ENCODE data around the gene TEX22.

TEX22 gene

GRCh38 chr14:105384605-105385321 lies 13.6 kb upstream of the TEX22 start:
- no peak for DNase-seq (ENCODE audit: low read depth, low spot score)

GRCh38 chr14:105385322-105385637 lies 13.1 kb upstream of the TEX22 start:
- DNase-seq (ENCODE audit: low read depth, low spot score): no peak

DNA sequence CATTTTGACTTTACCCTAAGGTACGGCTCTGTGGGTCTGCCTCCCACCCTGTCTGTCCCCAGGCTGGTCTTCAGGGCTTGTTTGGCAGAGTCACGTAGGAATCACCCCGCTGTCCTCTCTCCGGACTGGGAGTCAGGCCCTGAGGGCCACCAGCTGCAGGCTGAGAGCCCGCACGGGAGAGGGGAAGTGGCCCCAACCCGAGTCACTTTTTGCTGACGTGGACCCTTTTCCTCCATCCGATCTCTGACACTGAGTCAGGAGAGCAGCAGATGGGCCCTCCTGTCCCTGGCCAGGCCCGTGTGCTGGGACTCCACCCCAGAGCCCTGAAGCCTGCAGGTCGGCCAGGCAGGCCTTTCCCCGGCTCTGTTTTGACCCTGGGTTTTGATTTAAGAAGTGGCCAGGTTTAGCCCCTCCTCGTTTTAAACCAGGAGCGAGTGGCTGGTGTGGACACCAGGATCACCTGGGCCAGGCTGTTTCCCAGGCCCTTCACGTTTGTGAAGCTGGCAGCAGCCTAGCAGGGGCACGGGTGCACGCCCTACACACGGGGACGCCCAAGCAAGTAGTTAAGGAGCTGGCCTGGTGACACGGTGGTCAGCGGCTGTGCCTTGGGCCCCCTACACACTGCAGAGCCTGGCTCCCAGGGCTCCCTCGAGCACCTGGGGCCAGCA lies 12.5 kb upstream of the TEX22 start:
- DNase-seq (ENCODE audit: low read depth, low spot score): no peak

DNA sequence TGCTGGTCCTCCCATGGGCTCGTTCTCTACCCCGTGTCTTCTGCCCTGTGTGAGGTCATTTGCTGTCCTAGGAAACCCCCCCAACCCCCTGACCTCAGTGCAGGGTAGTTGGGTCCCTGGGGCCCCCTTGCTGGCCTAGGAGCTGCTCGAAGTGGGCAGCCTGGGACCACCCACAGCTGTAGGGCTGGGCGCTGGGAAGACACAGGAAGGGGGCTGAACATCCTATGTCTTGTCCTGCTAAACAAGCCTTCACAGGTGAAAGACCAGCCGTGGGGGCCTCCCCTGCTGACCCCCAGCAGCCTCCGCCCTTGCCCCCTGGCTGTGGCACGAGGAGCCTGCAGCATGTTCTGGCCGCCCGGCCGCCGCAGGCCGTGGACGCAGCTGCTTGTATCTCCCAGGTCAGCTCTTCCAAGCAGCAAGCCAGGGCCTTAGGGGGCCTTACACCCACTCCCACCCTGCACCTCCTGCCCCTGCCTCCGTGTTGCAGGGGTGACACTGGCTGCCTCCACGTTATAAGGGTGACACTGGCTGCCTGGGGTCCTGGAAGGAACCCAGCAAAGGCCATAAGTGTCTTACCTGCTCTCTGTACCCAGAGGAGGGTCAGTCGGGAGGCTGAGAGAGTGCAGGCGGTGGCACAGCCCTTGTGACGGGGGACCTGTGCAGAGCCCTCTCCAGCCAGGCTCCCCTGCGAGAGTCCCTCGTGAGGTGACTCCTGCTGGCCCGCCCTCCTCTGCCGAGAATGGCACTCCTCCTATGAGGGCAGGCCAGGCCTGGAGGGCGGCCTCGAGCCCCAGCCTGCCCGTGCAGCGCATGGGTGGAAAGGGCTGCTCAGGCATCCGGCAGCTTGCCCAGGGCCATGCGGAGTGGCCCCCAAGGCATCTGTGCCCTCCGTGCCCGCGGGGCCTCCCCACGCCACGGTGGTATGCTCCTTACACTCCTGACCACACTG lies 11.5 kb upstream of the TEX22 start:
- DNase-seq (ENCODE audit: low read depth, low spot score): no peak

GRCh38 chr14:105387530-105387922 lies 10.8 kb upstream of the TEX22 start:
- no peak for DNase-seq (ENCODE audit: low read depth, low spot score)

GRCh38 chr14:105388110-105388951 lies 10.0 kb upstream of the TEX22 start:
- DNase-seq (ENCODE audit: low read depth, low spot score): no peak

DNA sequence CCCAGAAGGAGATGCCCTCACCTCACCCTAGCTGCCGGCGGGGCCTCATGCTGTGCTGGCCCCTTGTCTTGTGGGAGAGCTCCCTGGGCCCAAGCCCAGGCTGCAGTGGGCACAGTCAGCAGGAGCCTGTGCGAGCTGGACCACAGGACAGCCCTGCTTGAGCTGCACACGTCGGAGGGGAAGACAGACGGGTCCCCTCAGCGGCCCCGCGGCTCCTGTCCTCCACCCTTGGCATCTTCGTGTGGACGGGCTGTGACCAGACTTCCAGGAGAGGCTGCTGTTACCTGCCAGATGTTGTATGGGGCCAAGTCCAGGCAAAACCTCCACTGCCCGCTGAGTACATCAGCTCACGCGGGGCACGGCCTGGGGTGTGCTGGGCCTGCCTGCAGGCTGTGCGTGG lies 9.4 kb upstream of the TEX22 start:
- DNase-seq (ENCODE audit: low read depth, low spot score): no peak

DNA sequence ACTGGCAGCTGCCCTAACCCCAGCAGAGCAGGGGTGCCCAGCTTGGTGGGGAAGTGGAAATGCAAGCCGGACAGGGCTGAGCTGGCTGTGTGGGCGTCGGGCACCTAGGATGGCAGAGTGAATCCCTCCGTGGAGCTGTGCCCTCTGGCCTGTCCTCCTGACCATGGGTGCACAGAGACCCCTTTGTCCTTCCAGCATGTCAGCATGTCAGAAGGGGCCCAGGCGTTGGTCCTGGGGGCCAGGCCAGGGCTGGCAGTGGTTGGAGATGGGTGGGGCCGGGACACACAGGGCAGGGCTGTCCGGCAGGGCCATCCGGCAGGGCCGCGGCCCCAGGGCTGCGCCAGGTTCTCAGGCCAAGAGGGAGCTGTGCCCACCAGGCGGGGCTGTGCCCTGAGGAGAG lies 8.8 kb upstream of the TEX22 start:
- DNase-seq (ENCODE audit: low read depth, low spot score): no peak

GRCh38 chr14:105389976-105390848 lies 8.1 kb upstream of the TEX22 start:
- DNase-seq (ENCODE audit: low read depth, low spot score): no peak

DNA sequence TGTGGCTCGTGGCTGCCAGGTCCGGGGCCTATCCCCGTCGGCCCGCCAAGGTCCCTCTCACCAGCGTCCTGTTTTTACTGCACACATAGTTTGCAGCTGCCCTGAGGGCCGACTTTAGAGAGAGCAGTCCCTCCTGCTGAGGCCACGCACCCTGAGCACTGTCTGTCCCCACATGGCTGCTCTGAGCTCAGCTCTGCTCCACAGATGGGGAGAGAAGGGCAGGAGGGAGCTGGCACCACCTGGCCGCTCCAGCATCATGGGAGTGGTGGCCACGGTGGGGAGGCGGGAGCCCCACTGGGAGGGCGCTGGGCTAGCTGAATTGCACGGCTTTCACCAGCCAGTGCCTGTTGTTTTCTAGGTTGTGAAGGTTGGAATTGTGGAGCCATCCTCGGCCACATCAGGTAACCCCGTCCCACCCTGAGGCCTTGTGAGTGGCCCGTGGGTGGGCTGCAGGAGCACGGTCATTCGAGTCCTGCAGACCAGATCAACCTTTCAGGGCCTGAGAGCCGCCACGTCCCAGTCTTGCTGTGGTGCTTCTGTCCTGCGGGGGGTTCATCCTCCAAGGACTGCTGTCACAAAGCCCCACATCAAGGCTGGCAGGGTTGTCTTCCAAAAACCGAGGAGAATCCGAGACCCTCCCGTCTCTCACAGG lies 7.4 kb upstream of the TEX22 start:
- DNase-seq (ENCODE audit: low read depth, low spot score): no peak

GRCh38 chr14:105391541-105391940 lies 6.8 kb upstream of the TEX22 start:
- DNase-seq (ENCODE audit: low read depth, low spot score): no peak

- DNase-seq (ENCODE audit: low read depth, low spot score): no peak
Observed at GRCh38 chr14:105392131-105393090, 5.9 kb upstream of the TEX22 start.

GRCh38 chr14:105393151-105393550 lies 5.2 kb upstream of the TEX22 start:
- DNase-seq (ENCODE audit: low read depth, low spot score): no peak

DNA sequence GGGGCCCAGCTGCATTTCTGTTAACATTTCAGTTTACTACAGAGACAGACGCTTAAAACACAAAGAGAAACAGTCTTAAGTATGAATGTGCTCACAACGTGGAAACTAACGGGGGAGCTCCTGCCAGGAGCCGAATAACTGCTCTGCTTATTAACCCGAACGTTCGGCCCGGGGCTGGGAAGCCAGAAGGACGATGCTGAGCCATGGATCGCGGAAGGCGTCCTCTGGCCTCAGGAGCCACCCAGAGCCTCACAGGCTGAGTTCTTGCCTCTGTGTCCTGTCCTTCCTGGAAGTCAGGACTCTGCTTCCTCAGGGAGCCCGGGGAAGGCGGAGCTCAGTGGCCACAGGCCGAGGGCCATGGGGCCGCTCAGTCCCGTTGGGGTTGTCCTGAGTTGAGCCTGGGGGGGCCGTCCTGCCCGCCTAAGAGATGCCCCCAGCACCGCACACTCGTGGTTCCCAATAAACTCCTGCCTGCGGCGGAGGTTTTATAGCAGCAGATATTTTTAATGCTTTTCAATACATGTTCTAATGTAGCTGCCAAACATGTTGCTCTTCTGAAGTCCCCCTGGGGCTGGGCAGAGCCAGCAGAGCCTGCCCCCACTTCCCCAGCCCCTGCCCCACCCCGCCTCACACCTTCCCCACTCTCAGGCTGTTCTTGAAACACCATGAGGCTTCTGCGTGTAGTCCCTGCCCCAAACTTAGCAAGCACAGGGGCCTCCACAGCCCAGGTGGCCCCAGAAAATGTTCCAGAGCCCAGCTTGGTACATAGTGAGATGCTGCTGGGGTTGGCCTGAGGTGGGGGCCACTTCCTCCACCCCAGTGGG lies 3.4 kb upstream of the TEX22 start:
- DNase-seq (ENCODE audit: low read depth, low spot score): no peak

GRCh38 chr14:105395538-105395854 lies 2.8 kb upstream of the TEX22 start:
- no peak for DNase-seq (ENCODE audit: low read depth, low spot score)

DNA sequence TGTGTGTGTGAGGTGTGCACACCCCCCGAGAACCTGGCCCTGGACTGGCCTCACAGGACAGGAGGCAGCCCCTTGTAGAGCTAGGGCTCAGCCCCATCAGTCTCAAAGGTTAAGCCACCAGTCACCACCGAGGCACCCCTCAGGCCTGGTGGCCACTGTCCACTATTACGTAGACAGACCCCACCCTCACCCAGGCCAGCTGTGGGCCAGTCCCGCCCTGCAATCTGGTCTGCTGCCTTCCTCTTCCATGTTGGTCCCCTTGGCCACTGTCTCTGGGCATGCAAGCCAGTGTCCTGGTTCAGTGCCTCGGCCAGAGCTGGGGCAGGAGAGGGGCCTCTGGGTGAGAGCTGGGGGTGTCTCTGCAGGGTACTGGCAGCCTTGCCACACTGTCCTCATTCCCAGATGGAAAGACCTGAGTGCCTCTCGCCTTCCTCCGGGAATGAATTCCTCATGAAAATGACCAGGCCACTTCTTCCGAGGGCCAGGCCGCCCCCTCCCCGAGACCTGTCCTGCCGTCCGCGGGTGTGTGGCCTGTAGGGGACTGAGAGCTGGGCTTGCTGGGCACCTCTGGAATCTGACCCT lies 897 bp upstream of the TEX22 start:
- DNase-seq (ENCODE audit: low read depth, low spot score): no peak

GRCh38 chr14:105398726-105399465 lies 558 bp downstream of the TEX22 start:
- no peak for DNase-seq (ENCODE audit: low read depth, low spot score)
